Type B pancreatic cell (in vitro differentiated cells): Measurements from ENCODE around the gene PARP12. TPM values are rescaled to one million over a fixed set of nuclear protein-coding genes. Genes with fewer than 3 reads are reported as not detected.

Experiments
- DNase-seq: peaks from one replicate; pipeline ENCODE4 v3.0.0; 2021; ENCODE audit warnings: mixed read lengths; ENCODE audit not compliant: unreplicated experiment; ENCODE audit errors: extremely low spot score
- H3K27ac Mint-ChIP-seq: 2 replicates; pipeline ENCODE4 v1.8.0; 2021; ENCODE audit warnings: mild to moderate bottlenecking, mixed read lengths
- H3K27me3 Mint-ChIP-seq: 2 replicates; pipeline ENCODE4 v1.8.0; 2021; ENCODE audit warnings: mixed read lengths
- H3K36me3 Mint-ChIP-seq: 2 replicates; pipeline ENCODE4 v1.8.0; 2021; ENCODE audit warnings: mixed read lengths
- H3K4me1 Mint-ChIP-seq: one replicate; pipeline ENCODE4 v1.8.0; 2021; ENCODE audit warnings: mixed read lengths; ENCODE audit not compliant: unreplicated experiment
- H3K4me3 Mint-ChIP-seq: 2 replicates; pipeline ENCODE4 v1.8.0; 2021; ENCODE audit warnings: mild to moderate bottlenecking, mixed read lengths
- H3K9me3 Mint-ChIP-seq: 2 replicates; pipeline ENCODE4 v1.8.0; 2021; ENCODE audit warnings: mixed read lengths
- CTCF ChIP-seq: fragments of 200-600 bp; sonication (generic); conservative IDR thresholded peaks from 2 replicates; pipeline ENCODE4 v1.5.0; 2021; ENCODE audit warnings: antibody characterized with exemption, mild to moderate bottlenecking
- total RNA-seq: library from RNA; stranded (reverse); gene quantifications from 2 replicates; pipeline ENCODE4 v1.2.1, GENCODE V29; 2021; ENCODE audit warnings: low replicate concordance

The PARP12 gene
- total RNA-seq, 1 donor from 2014 or later, result 11.9 TPM

GRCh38 chr7:140022582-140023211 lies 40.1 kb downstream of the PARP12 start:
- Mint-ChIP-seq H3K9me3 (no peaks in the 10 kb centered on the region), H3K4me3 (no peak overlapping the region), H3K27ac (no peak overlapping the region), H3K36me3 (no peaks in the 10 kb centered on the region), H3K4me1 (no peaks in the 10 kb centered on the region), H3K27me3 (no peaks in the 10 kb centered on the region)
- TF ChIP-seq CTCF, result no peak
- DNase-seq, result no peak

GRCh38 chr7:140021603-140022002 lies 41.1 kb downstream of the PARP12 start:
- Mint-ChIP-seq H3K27me3 (no peaks in the 10 kb centered on the region), H3K9me3 (no peaks in the 10 kb centered on the region), H3K36me3 (no peaks in the 10 kb centered on the region), H3K4me1 (no peaks in the 10 kb centered on the region), H3K4me3 (no peak overlapping the region), H3K27ac (no peak overlapping the region)
- no peak for DNase-seq
- no peak for TF ChIP-seq CTCF

GRCh38 chr7:140019606-140020005 lies 43.1 kb downstream of the PARP12 start:
- no peak overlapping the region for H3K27ac Mint-ChIP-seq
- H3K36me3 Mint-ChIP-seq, result no peaks in the 10 kb centered on the region
- TF ChIP-seq CTCF, result no peak
- no peaks in the 10 kb centered on the region for H3K4me1 Mint-ChIP-seq
- H3K4me3 Mint-ChIP-seq, result no peak overlapping the region
- H3K27me3 Mint-ChIP-seq, result no peaks in the 10 kb centered on the region
- no peak for DNase-seq
- H3K9me3 Mint-ChIP-seq, result no peaks in the 10 kb centered on the region

GRCh38 chr7:140019172-140019571 lies 43.6 kb downstream of the PARP12 start:
- no peak overlapping the region for H3K27ac Mint-ChIP-seq
- peaks cover 2% of the 10 kb centered on the region for H3K27me3 Mint-ChIP-seq
- no peaks in the 10 kb centered on the region for H3K36me3 Mint-ChIP-seq
- H3K9me3 Mint-ChIP-seq, result no peaks in the 10 kb centered on the region
- TF ChIP-seq CTCF, result no peak
- H3K4me1 Mint-ChIP-seq, result no peaks in the 10 kb centered on the region
- no peak for DNase-seq
- no peak overlapping the region for H3K4me3 Mint-ChIP-seq

GRCh38 chr7:140018125-140019043 lies 44.4 kb downstream of the PARP12 start:
- no peak for DNase-seq
- TF ChIP-seq CTCF, result no peak
- Mint-ChIP-seq H3K27me3 (peaks cover 4% of the 10 kb centered on the region), H3K9me3 (no peaks in the 10 kb centered on the region), H3K4me1 (no peaks in the 10 kb centered on the region), H3K36me3 (no peaks in the 10 kb centered on the region), H3K4me3 (no peak overlapping the region), H3K27ac (no peak overlapping the region)
